Tibial nerve (tissue), 4 donors: ENCODE results near the gene GPC3.

ENCODE experiments used
- EP300 ChIP-seq, 2 donors: sonication (generic); formaldehyde crosslinking; IDR thresholded peaks; one replicate each; pipeline ENCODE4 v1.6.1; 2017; ENCODE audit warnings: antibody characterized with exemption in 2 of 2, mild to moderate bottlenecking in 1 of 2
- POLR2A ChIP-seq, 2 donors: fragments of 450-650 bp; IDR thresholded peaks; one replicate each; pipeline ENCODE4 v1.6.1; 2017; ENCODE audit warnings: antibody characterized with exemption in 2 of 2, mild to moderate bottlenecking in 2 of 2, moderate library complexity in 2 of 2
- TF ChIP-seq, protein P1 (sequence below), 5 experiments: fragments of 200-600 bp in 3 of 5; fragments of 450-650 bp in 2 of 5; sonication (generic) in 3 of 5; IDR thresholded peaks; one replicate each; pipeline ENCODE4 v1.5.1; 2016 to 2019; ENCODE audit warnings: antibody characterized with exemption in 5 of 5, mild to moderate bottlenecking in 3 of 5, moderate library complexity in 2 of 5

DNA sequence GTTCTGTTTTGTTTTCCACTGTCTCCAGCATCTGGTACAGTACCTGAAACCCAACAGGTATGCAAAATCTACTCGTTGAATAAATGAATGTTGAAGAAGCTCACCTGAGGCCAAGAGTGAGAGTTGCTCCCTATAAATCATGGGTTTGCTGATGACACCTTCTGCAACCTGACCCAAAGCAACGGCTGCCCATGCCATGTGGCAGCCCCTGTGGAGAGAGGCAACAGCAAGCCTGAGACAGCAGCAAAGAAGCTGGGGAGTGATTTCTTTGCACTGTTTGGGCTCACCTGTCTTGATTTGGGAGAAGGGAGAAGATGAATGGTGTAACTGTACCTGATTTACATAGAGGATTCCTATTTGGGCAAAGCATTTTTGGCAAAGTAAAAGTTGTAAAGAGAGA, 450.3 kb downstream of the GPC3 start:
- TF ChIP-seq, protein P1, sequence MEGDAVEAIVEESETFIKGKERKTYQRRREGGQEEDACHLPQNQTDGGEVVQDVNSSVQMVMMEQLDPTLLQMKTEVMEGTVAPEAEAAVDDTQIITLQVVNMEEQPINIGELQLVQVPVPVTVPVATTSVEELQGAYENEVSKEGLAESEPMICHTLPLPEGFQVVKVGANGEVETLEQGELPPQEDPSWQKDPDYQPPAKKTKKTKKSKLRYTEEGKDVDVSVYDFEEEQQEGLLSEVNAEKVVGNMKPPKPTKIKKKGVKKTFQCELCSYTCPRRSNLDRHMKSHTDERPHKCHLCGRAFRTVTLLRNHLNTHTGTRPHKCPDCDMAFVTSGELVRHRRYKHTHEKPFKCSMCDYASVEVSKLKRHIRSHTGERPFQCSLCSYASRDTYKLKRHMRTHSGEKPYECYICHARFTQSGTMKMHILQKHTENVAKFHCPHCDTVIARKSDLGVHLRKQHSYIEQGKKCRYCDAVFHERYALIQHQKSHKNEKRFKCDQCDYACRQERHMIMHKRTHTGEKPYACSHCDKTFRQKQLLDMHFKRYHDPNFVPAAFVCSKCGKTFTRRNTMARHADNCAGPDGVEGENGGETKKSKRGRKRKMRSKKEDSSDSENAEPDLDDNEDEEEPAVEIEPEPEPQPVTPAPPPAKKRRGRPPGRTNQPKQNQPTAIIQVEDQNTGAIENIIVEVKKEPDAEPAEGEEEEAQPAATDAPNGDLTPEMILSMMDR (IDR thresholded peaks at IDR 0.05), result no peak
- TF ChIP-seq POLR2A (IDR thresholded peaks at IDR 0.05) (no peak), EP300 (IDR thresholded peaks at IDR 0.05) (no peak)
